Metanephros (tissue), 1 donor: Measurements from ENCODE around the gene BRI3. TPM values are rescaled to one million over a fixed set of nuclear protein-coding genes. Genes with fewer than 3 reads are reported as not detected.

Experiments
- total RNA-seq: library from RNA; depleted of rRNA; stranded (reverse); fragments of >200 nt; gene quantifications from one replicate; pipeline ENCODE4 v1.2.3, GENCODE V29; 2014

BRI3 gene, protein sequence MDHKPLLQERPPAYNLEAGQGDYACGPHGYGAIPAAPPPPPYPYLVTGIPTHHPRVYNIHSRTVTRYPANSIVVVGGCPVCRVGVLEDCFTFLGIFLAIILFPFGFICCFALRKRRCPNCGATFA
- total RNA-seq: 55.6 TPM

DNA sequence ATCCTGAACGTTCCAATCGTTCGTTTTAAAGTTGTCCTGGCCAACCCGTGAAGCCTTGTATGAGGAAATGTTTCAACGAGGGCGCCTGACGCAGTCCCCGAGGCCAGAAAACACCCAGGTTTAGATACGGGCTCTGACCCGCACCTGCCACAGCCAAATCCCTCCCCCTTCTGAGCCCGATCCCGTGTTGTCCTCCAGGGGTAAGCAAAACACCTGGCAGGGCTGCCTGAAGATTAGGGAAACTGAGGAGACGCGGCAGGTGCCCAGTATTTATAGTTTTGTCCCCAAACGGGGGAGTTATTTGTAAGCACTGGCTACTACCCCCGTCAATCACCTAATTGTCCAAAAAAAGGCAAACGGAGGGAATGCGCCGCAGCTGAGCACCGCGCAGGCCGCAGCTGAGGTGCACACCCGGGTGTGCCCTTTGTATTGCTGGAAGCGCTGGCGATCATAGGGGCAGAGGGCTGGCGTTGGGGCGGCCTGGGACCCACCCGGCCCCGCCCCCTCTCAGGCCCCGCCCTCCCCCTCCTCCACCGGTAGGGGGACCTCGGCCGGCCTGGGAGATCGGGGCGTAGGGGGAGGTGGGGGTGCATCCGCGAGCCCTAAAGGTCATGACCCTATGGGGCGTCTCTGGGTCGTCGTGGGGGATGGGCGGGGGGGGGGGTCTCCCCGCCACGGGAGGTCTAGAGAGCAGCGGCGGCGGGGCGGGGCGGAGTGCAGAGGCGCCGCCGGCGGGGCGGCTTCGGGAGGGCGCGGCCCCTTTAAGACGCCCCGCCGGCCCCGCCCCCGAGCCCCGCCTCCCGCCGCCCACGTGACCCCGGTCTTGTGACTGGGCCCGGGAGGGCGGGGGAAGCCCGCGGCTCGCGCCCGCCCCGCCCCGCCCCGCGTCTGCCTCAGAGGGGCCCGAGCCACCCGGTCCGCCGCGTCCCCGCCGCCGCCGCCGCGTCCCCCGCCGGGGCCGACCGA lies at the start of gene BRI3:
BRI3 (plus strand) TSS at position 896 of the 966 bp plus-strand sequence. CDS start 110 bp downstream, outside the sequence.

DNA sequence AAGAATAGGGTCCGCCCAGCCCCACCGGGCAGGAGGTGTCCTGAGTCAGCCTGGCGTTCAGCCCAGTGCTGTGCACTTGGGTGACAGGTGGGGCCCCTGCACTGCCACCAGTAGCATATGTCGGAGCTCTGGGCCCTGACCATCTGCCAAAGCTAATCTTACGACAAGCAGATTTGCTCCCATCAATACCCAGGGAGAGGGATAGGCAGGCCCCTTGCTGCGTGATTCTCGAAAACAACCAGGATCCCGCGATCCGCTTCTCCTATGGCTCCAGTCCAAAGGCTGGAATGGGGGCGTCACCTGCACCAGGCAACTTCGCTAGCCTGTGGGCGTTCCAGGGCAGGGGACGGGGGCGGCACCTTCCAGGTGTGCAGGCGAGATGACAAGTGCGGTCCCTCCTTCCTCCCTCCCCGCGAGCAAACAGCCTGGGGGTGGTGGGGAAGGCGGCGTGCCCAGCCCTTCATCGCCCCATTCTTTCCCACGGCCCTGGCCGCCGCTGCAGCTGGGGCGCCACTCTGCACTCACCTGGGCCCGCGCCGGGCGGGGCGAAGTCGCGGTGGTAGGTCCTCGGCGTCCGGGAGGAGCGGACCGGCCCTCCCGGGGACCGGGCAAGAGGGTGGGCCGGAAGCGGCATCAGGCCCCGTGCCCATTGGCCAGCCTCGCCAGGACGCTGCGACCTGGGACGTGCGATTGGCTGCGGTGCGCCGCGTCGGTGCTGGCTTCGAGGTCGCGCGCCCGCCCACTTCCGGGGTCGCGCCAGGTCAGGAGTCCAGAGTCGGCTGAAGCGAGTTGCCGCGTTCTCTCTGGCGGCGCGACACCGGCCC lies 29.7 kb upstream of the BRI3 start, which contains the start of gene TECPR1:
TECPR1 (minus strand) TSS at position 632 of the 824 bp plus-strand sequence. CDS start 6,086 bp downstream, outside the sequence.

Other genes starting within 250 kb of the BRI3 start
- 19.1 TPM for gene LMTK2, start 174.8 kb upstream of the BRI3 start, total RNA-seq
- gene BHLHA15, start 70.2 kb upstream of the BRI3 start, total RNA-seq: 0.41 TPM
- 21.8 TPM for gene TECPR1, start 29.5 kb upstream of the BRI3 start, total RNA-seq
- 4.4 TPM for gene BAIAP2L1, start 119.4 kb downstream of the BRI3 start, total RNA-seq